ENCODE measurements around the gene ZNF330.

- TF ChIP-seq POLR2A (IDR thresholded peaks at IDR 0.05; ENCODE audit: low read depth, low read length) (no peak), POLR2AphosphoS5 (IDR thresholded peaks at IDR 0.05; ENCODE audit: low read depth, low read length) (no peak)
Measured at GRCh38 chr4:141244419-141244818, 23.7 kb downstream of the ZNF330 start.

Data from GM12892 (cell line).